Stimulated activated CD4-positive, alpha-beta T cell treated with anti-CD3 and anti-CD28 coated beads, Interleukin-4, amount 100 ng/mL, for 4 hours (primary cell): ENCODE measurements around the gene RTN1.
"Not testable (repeated sequence)": the region's sequence is repeated elsewhere in the genome, so short reads cannot be mapped to it uniquely, and the experiment has no call there.

ENCODE experiments used
- DNase-seq, 2 experiments: peaks; one replicate each; pipeline ENCODE4 v3.0.0-alpha.2; 2020

The RTN1 gene

GRCh38 chr14:59698793-59699192 lies 171.8 kb downstream of the RTN1 start:
- DNase-seq, result no peak

- DNase-seq, result no peak
These were observed 175.4 kb downstream of the RTN1 start for GRCh38 chr14:59695198-59695597.

DNA sequence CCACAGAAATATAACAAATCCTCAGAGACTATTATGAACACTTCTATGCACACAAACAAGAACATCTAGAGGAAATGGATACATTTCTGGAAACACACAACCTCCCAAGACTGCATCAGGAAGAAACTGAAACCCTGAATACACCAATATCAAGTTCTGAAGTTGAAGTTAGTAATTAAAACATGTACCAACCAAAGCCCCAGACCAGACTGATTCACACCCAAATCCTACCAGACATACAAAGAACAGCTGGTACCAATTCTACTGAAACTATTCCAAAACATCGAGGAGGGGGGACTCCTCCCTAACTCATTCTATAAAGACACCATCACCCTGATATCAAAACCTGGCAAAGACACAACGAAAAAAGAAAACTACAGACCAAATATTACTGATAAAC lies 179.3 kb downstream of the RTN1 start:
- DNase-seq, result no peak

GRCh38 chr14:59690426-59690825 lies 180.2 kb downstream of the RTN1 start:
- no peak for DNase-seq

DNA sequence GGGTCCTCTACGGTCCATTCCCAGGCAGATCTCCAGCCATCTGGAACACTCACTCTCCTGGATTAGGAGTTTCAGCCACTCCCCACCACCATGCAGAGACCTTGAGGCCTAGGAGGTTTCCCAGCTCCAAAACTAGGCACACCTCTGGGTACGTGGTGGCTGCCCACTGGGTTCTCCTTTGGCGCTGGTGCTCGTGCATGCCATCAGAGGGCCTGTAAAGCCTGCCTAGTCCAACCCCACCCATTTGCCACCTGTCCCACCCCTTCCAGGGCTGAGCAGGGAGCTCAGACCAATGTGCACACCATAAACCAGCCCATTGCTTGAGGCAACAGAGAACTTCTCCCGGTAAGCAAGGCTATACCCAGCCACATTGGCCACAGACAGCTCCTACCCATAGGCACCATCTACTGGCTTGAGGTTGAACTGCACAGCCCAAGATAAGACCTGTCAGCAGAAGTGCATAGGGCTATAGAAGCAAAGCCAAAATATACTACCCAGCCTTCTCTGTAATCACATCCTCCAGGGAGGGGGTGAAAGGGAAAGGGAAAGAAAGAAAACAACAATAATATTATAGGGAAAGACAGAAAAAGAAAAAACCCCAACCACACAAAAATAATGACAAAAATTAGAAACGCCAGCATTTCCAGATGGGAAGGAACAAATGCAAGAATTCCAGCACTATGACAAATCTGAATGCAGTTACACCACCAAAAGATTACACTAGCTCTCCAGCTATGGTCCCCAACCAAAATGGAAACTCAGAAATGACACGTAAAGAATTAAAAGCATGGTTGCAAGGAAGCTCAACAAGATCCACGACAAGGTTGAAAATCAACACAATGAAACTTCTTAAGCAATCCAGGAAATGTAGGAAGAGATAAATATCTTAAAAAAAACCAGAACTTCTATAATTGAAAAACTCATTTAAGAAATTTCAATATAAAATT lies 182.1 kb downstream of the RTN1 start:
- DNase-seq, result peak in 1 of 2 experiments; percentile 1

DNA sequence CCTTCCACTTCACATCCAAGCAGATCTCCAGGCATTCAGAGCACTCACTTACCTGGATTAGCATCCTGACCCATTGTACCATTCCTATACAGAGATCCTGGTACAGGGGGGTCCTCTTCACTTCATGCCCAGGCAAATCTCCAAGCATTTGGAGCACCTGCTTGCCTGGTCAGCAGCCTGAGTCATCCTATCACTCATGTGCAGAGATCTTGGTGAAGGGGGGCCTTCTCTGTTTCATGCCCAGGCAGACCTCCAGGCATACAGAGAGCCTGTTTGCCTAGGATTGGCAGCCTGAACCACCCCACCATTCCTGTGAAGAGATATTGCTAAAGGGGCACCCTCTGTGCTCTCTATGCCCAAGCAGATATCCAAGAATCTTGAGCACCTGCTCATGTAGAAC lies 182.9 kb downstream of the RTN1 start:
- no peak for DNase-seq

DNA sequence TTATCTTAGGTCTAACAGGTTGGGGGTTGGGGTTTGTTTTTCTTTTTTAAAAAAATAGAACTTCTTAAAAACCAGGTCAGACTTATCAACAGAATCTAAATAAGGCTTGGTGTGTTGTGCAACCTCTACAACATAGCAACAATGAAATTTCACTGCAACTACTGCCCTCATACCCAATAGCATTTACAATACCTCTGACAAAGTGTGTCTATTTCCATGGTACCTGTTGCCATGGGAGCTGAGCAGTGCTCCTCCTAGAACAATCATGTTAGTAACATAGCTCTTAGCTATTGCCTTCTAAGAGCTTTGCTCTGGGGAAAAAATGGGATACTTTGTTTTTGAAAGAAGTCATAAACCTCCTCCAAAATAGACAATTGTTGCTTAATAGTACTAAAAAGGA lies 190.7 kb downstream of the RTN1 start:
- no peak for DNase-seq

- DNase-seq, result no peak
These were observed 192.2 kb downstream of the RTN1 start for GRCh38 chr14:59678352-59678751.

- DNase-seq, result no peak
These were observed 192.8 kb downstream of the RTN1 start for GRCh38 chr14:59677771-59678231.

DNA sequence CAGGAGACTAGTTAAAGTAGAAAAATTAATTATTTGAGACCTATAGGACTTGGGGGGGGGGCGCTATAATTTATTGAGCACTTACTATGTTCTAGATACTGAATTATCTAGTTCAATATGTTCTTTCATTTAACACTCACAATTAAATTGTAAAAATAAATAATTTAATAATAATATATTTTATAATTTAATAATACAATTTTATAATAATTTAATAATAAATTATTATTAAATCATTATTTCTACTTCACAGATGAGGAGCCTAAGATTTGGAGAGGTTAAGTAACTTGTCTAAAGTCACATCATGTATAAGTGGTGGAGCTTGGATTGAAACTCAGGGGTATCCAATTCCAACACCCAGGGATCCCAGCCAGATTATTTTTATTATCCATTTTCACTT lies 195.2 kb downstream of the RTN1 start:
- no peak for DNase-seq

DNA sequence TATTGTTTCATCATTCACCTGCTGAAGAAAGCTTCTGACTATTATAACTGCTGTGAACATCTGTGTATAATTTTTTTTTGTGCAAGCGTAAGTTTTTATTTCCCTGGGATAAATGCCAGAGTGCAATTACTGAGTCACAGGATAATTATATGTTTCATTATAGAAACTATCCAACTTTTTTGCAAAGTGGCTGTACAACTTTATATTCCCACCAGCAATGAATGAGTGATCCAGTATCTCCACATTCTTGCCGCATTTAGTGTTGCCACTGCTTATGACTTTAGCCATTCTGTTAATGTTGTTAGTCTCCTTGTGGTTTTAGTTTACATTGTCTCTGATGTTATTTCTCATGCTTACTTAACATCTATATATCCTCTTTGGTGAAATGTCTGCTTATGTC lies 205.8 kb downstream of the RTN1 start:
- no peak for DNase-seq

- no peak for DNase-seq
These were observed 212.8 kb downstream of the RTN1 start for GRCh38 chr14:59657769-59658168.

DNA sequence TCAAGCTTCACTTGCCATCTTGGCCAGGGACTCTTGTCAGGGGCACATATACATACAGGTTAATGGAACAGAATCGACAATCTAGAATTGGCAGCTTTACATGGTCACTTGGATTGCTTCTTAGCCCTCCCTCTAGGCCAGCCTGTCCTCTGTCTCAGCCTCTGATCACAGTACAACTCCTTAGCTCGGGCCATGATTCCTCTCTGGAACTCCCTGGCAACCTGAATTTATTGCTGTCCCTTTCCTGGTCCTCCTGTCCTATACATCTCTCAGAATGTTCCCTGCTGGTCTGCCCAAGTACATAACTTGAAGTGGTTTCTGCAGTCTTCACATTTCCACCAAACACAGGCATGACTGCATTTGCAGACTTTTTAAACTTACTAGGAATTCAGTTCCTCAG lies 214.1 kb downstream of the RTN1 start:
- DNase-seq, result no peak

- not testable (repeated sequence) for DNase-seq
These were observed 216.4 kb downstream of the RTN1 start for GRCh38 chr14:59654131-59654530.

DNA sequence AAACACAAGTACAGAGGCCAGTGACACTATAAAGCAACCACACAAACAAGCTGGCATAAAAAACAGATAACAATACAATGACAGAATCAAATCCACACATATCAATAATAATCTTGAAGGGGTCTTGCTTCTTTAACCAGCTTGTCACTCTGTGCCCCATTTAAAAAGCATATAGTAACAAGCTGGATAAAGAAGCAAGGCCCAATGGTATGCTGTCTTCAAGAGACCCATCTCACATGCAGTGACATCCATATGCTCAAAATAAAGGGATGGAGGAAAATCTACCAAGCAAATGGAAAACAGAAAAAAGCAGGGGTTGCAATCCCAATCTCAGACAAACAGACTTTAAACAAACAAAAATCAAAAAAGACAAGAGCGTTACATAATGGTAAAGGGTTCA lies 223.7 kb downstream of the RTN1 start:
- DNase-seq, result not testable (repeated sequence)

DNA sequence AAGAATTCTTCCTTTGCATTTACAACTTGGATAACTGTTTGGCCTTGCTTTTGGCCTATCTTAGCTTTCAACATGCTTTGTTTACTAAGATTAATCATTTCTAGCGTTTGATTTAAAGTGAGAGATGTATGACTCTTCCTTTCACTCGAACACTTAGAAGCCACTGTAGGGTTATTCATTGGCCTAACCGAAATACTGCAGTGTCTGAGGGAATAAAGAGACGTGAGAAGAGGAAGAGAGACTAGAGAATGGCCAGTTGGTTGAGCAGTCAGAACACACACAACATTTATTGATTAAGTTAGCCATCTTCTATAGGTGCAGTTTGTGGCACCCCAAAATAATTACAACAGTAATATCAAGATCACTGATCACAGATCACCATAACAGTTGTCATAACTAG lies 231.7 kb downstream of the RTN1 start:
- DNase-seq, result no peak

DNA sequence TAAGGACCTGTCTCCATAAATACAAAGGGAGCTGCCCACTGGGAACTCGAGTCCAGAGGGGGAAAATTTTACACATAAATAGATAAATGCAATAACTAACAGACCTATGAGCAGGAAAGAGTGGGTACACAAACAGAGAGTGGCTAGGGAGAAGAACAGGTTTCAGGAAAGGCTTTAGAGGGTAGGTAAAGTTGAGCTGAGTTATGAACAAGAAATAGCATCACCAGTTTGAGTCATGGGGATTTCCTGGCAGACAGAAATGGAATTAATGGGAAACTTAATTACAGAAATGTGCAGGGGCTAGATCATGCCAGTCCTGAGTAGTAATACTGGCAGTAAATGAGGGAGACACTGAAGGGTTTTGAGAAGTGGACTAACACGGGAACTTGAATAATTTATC lies 236.0 kb downstream of the RTN1 start:
- no peak for DNase-seq

- DNase-seq, result no peak
These were observed 237.1 kb downstream of the RTN1 start for GRCh38 chr14:59633486-59633885.

DNA sequence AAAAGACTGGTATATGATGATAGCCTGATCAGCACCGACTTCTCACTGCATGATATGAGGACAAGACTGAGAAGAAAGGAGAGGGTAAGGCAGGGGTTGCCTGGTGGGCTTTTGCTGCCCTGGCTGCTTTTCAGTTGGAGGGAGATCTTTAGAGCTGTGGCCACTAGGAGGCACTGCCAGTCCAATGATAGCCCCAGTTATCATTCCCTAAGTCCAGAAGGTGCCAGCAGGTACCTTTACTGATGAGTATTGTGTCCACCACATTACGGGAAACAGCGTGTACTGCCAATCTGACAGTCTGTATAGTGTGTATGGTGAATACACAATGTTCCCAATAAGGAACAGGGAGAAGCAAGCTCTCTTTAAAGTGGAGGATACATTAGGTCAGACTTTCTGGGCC lies 238.2 kb downstream of the RTN1 start:
- no peak for DNase-seq

DNA sequence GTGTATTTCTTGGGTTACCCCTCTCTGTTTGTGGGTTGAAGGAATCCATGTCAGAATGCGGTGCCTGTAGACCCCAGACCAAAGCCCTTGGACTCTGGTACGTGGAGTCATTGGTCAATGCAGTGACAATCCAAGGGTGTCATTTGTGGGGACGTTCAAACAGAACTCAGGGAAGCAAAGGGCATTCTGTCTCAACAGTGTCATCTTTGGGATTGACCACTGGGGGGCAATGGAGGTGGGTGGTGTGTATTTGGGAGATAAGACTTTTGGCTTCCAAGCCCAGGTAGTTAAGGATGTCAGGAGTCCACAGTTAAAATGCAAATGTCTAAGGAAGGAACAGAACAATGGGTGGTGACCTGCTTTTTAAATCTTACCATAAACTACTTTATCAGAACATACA lies 239.3 kb downstream of the RTN1 start:
- no peak for DNase-seq

- no peak for DNase-seq
These were observed 240.2 kb downstream of the RTN1 start for GRCh38 chr14:59630288-59630963.

DNA sequence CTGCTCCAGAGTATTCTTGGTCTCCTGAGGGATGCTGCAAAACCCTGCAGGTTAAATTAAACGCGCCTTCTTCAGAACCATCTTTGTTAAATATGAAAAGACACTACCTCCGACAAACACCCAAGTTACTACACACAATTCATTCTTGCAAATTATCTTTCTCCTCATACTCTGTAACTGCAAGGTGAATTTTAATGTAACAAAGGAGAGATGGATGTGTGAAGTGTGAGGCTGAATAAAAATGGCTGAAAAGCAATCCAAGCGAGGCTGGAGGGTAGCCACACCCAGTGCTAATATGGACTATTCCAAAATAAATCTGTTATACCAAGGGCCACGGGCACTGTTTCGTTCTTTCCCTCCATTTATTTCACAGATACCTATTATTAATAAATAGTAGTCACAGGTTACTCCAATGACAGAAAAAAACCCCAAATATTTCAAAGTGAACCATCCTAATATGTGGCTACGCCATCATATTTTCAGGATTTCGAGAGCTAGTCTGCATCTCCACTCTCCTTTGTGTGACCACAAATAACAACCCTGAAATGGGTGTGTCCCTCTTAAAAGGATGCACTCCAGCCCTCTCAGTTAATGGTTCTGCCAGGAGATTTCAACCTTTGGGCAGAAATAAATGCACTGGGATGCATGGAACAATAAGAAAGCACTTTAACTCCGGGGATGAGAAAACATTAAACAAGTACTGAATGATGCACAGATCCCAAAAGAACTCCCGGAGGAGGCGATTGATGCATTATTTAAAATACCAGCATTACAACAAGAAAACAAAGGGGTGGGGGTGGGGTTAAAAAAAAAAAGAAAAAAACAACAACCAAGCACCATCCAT lies 240.9 kb downstream of the RTN1 start:
- no peak for DNase-seq

DNA sequence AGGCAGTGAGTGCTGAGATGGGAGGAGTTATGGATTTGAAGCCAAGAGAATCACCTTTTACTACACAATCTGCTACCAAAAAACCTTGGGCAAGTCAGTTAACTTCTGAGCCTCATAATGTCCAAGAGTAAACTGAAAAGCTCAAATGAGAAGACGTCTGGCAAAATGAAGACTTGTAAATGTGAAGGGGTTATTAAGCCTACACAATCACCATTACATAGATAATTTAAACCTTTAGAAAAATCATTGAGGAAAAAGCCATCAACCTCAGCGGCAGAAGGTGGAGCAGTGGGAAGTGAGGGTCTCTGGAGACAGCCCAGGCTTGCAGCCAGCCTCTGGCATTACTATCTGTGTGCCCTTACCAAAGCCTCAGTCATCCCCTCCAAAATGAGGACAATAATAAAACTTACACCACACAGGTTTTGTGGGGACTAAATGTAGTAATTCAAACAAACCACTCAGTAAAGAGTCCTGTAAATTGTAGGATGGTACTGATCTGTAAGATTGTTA lies 243.5 kb downstream of the RTN1 start:
- DNase-seq, result no peak
